GM06990 (cell line): ENCODE results near the gene MAPK8IP2.
"Not testable (repeated sequence)": the region's sequence is repeated elsewhere in the genome, so short reads cannot be mapped to it uniquely, and the experiment has no call there.

Experiments used
- DNase-seq: peaks from one replicate; pipeline ENCODE4 v3.0.0-alpha.2; 2011; ENCODE audit not compliant: insufficient read length; ENCODE audit errors: extremely low read depth
- H3K27me3 ChIP-seq: replicated peaks from 2 replicates; pipeline ENCODE4 v1.6.0; 2011; ENCODE audit warnings: low read length; ENCODE audit not compliant: control insufficient read depth, insufficient read depth
- H3K36me3 ChIP-seq: 2 replicates; pipeline ENCODE4 v1.5.1; 2011; ENCODE audit warnings: low read length; ENCODE audit not compliant: control insufficient read depth, insufficient read depth
- H3K4me3 ChIP-seq: replicated peaks from 2 replicates; pipeline ENCODE4 v1.5.1; 2011; ENCODE audit warnings: low read depth, mild to moderate bottlenecking, control low read depth, low read length
- CTCF ChIP-seq: IDR thresholded peaks from 2 replicates; pipeline ENCODE4 v1.5.1; 2011; ENCODE audit warnings: low read length, control low read depth, mild to moderate bottlenecking, inconsistent platforms; ENCODE audit not compliant: insufficient read depth, poor library complexity, severe bottlenecking

Gene MAPK8IP2

GRCh38 chr22:50611341-50612060 is 10.9 kb downstream of the MAPK8IP2 start:
- no peak for DNase-seq
- H3K36me3 ChIP-seq, result no peaks in the 10 kb centered on the region
- no peak for TF ChIP-seq CTCF
- H3K4me3 ChIP-seq, result no peak overlapping the region
- peaks cover 2% of the 10 kb centered on the region; the same call in 1 of the 2 replicates for H3K27me3 ChIP-seq

GRCh38 chr22:50612168-50612527 is 11.6 kb downstream of the MAPK8IP2 start:
- H3K36me3 ChIP-seq, result no peaks in the 10 kb centered on the region
- peaks cover 2% of the 10 kb centered on the region; the same call in 1 of the 2 replicates for H3K27me3 ChIP-seq
- H3K4me3 ChIP-seq, result no peak overlapping the region
- no peak for DNase-seq
- TF ChIP-seq CTCF, result no peak

- no peak overlapping the region for H3K4me3 ChIP-seq
- no peak for DNase-seq
- H3K27me3 ChIP-seq, result peaks cover 1% of the 10 kb centered on the region; the same call in 1 of the 2 replicates
- TF ChIP-seq CTCF, result no peak
- H3K36me3 ChIP-seq, result no peaks in the 10 kb centered on the region
Measured at GRCh38 chr22:50612528-50613221, 12.1 kb downstream of the MAPK8IP2 start.

- no peak for TF ChIP-seq CTCF
- H3K36me3 ChIP-seq, result no peaks in the 10 kb centered on the region
- DNase-seq, result no peak
- no peaks in the 10 kb centered on the region; the same call in 1 of the 2 replicates for H3K27me3 ChIP-seq
- no peak overlapping the region for H3K4me3 ChIP-seq
Measured at GRCh38 chr22:50613291-50613981, 12.8 kb downstream of the MAPK8IP2 start.

GRCh38 chr22:50614296-50614695 is 13.7 kb downstream of the MAPK8IP2 start:
- not testable (repeated sequence) for H3K36me3 ChIP-seq, H3K27me3 ChIP-seq, H3K4me3 ChIP-seq, DNase-seq
